K562 (cell line): ENCODE data around the gene DUSP28. TPM values are rescaled to one million over a fixed set of nuclear protein-coding genes. Genes with fewer than 3 reads are reported as not detected.

Source experiments
- ATAC-seq: fragments of 200-7000 bp; cut with Tn5 transposase; 3 replicates; pipeline ENCODE4 v1.9.1; 2020; ENCODE audit warnings: moderate library complexity
- BruUV-seq: library from RNA; stranded (reverse); fragments of 400-500 nt; replicated peaks from 2 replicates; lab custom pipeline; 2021; lab: Mats Ljungman, UMichigan
- CTCF ChIA-PET: fragments of 300-600 bp; formaldehyde crosslinking; extraction: SDS; loops from one replicate; lab custom pipeline; 2021; ENCODE audit warnings: low intra/inter-chr PET ratio; lab: Yijun Ruan, JAX
- POLR2A ChIA-PET: fragments of 300-600, 350-650 bp; sonication (Branson Sonifier 250); formaldehyde crosslinking; extraction: SDS; loops from one replicate; lab custom pipeline; 2021; ENCODE audit warnings: antibody characterized with exemption, inconsistent platforms; lab: Yijun Ruan, JAX
- DNase-seq, 4 experiments: peaks; one replicate each; pipeline versions ENCODE4 v3.0.0 to v3.0.0-alpha.2; 2011 to 2018; ENCODE audit warnings: low spot score in 3 of 4, mixed read lengths in 3 of 4; ENCODE audit errors: extremely low read depth in 1 of 4
- FAIRE-seq: peaks from 2 replicates; lab custom pipeline; 2011; peaks lifted over from hg19 to GRCh38; lab: Jason Lieb, UNC
- H2AFZ ChIP-seq: 2 replicates; pipeline ENCODE4 v1.6.0; 2011; ENCODE audit warnings: low read depth, low read length, control low read depth, inconsistent platforms
- H3K27ac ChIP-seq: fragments of 200-600 bp; 3 replicates; pipeline ENCODE4 v1.8.0; 2011; ENCODE audit warnings: low read depth, mild to moderate bottlenecking, control low read depth, inconsistent platforms, low read length, moderate library complexity, mixed read lengths; ENCODE audit errors: extremely low read depth
- H3K27me3 ChIP-seq, 2 experiments: fragments of 300-600 bp in 1 of 2; 2 replicates in 1 of 2; 3 replicates in 1 of 2; pipeline versions ENCODE4 v1.6.0 to v1.8.0; 2011; ENCODE audit warnings: inconsistent platforms in 2 of 2, low read length in 2 of 2, mild to moderate bottlenecking in 1 of 2, mixed read lengths in 1 of 2, moderate library complexity in 1 of 2; ENCODE audit not compliant: control insufficient read depth in 2 of 2, insufficient read depth in 2 of 2
- H3K36me3 ChIP-seq: fragments of 300-600 bp; 3 replicates; pipeline ENCODE4 v1.8.0; 2011; ENCODE audit warnings: mild to moderate bottlenecking, low read length, inconsistent platforms; ENCODE audit not compliant: control insufficient read depth, insufficient read depth
- H3K4me1 ChIP-seq, 2 experiments: fragments of 200-600 bp in 1 of 2; replicated peaks in 1 of 2; 2 replicates in 1 of 2; 3 replicates in 1 of 2; pipeline versions ENCODE4 v1.5.1 to v1.8.0; 2011; ENCODE audit warnings: inconsistent platforms in 2 of 2, low read length in 2 of 2, mild to moderate bottlenecking in 1 of 2, mixed read lengths in 1 of 2, moderate library complexity in 1 of 2; ENCODE audit not compliant: control insufficient read depth in 2 of 2, insufficient read depth in 2 of 2
- H3K4me2 ChIP-seq: 2 replicates; pipeline ENCODE4 v1.6.1; 2011; ENCODE audit warnings: low read length, control low read depth, inconsistent platforms, mixed read lengths; ENCODE audit not compliant: insufficient read depth
- H3K4me3 ChIP-seq: fragments of 200-600 bp; sonication (generic), shearing (Covaris generic); 2 replicates; pipeline ENCODE4 v1.5.1; 2016; ENCODE audit warnings: control low read depth, inconsistent platforms
- H3K79me2 ChIP-seq: fragments of 200-600 bp; 3 replicates; pipeline ENCODE4 v1.8.0; 2011; ENCODE audit warnings: low read length, inconsistent platforms; ENCODE audit not compliant: control insufficient read depth, insufficient read depth
- H3K9ac ChIP-seq, 2 experiments: 2 replicates each; pipeline versions ENCODE4 v1.6.0 to v1.6.1; 2011; ENCODE audit warnings: low read depth in 2 of 2, low read length in 2 of 2, control low read depth in 1 of 2, inconsistent platforms in 1 of 2, mild to moderate bottlenecking in 1 of 2, mixed read lengths in 1 of 2; ENCODE audit not compliant: insufficient read depth in 1 of 2
- H3K9me1 ChIP-seq: one replicate; pipeline ENCODE4 v1.6.0; 2011; ENCODE audit warnings: inconsistent platforms, mild to moderate bottlenecking, low read length, moderate library complexity; ENCODE audit not compliant: control insufficient read depth, insufficient read depth
- H3K9me3 ChIP-seq: replicated peaks from 2 replicates; pipeline ENCODE4 v1.5.1; 2011; ENCODE audit warnings: low read depth, low read length, inconsistent platforms; ENCODE audit not compliant: control insufficient read depth, insufficient read depth
- H4K20me1 ChIP-seq: replicated peaks from 2 replicates; pipeline ENCODE4 v1.6.1; 2011; ENCODE audit warnings: low read length, inconsistent platforms, mixed read lengths; ENCODE audit not compliant: control insufficient read depth, insufficient read depth
- CBFA2T3 ChIP-seq: fragments of 450-650 bp; IDR thresholded peaks from 2 replicates; pipeline ENCODE4 v1.6.1; 2017
- GTF2E2 ChIP-seq: fragments of 200-800 bp; sonication (Bioruptor generic); IDR thresholded peaks from 2 replicates; pipeline ENCODE4 v1.6.1; 2016; ENCODE audit warnings: missing genetic modification characterization, missing compliant biosample characterization
- HIVEP1 ChIP-seq: fragments of 250-450 bp; sonication (Bioruptor Pico); IDR thresholded peaks from 2 replicates; pipeline ENCODE4 v1.4.0; 2020; ENCODE audit warnings: mild to moderate bottlenecking
- ILF3 ChIP-seq: fragments of 450-650 bp; IDR thresholded peaks from 2 replicates; pipeline ENCODE4 v1.6.1; 2018; ENCODE audit warnings: antibody characterized with exemption, mild to moderate bottlenecking, moderate library complexity, borderline replicate concordance
- NFATC3 ChIP-seq: fragments of 450-650 bp; IDR thresholded peaks from 2 replicates; pipeline ENCODE4 v1.6.1; 2017; ENCODE audit warnings: mild to moderate bottlenecking
- XRCC4 ChIP-seq: IDR thresholded peaks from one replicate; pipeline ENCODE4 v1.6.1; 2011; ENCODE audit not compliant: insufficient read depth, insufficient read length; ENCODE audit errors: extremely low read depth
- ZNF561 ChIP-seq: fragments of 450-650 bp; formaldehyde crosslinking; conservative IDR thresholded peaks from 2 replicates; pipeline ENCODE4 v1.4.0; 2020; ENCODE audit warnings: mild to moderate bottlenecking, moderate library complexity
- ZNF584 ChIP-seq: fragments of 200-800 bp; sonication (Bioruptor generic); IDR thresholded peaks from 2 replicates; pipeline ENCODE4 v1.6.1; 2016; ENCODE audit warnings: low read depth, mild to moderate bottlenecking, missing genetic modification characterization, missing compliant biosample characterization
- ZNF695 ChIP-seq: fragments of 450-650 bp; formaldehyde crosslinking; IDR thresholded peaks from 2 replicates; pipeline ENCODE4 v1.4.0; 2020; ENCODE audit warnings: mild to moderate bottlenecking, moderate library complexity
- WGBS: fragments of 100-300 bp; shearing (Covaris generic); methylation state at CpG from one replicate; pipeline ENCODE4 v1.1.6; 2016; ENCODE audit warnings: low coverage, mixed read lengths; ENCODE audit not compliant: insufficient coverage; ENCODE audit errors: missing lambda C conversion rate; 5-methylcytosine and 5-hydroxymethylcytosine counted together
- in situ Hi-C: fragments of 300-500 bp; cut with MboI; formaldehyde crosslinking; loops from 4 replicates; pipeline ENCODE4 v1.15.0; 2018; ENCODE audit warnings: inconsistent platforms, mixed read lengths
- intact Hi-C: fragments of 100-400 bp; cut with micrococcal nuclease; formaldehyde crosslinking; loops from 2 replicates; pipeline ENCODE4 v1.14.2; 2022
- polyA plus RNA-seq, 8 experiments: library from polyadenylated mRNA; depleted of rRNA in 4 of 8; stranded (reverse) in 5 of 8; unstranded in 3 of 8; fragments of >200 nt; fragmentation: Nextera tagmentation in 2 of 8; fragmentation: Illumina TruSeq in 1 of 8; extraction: Ambion mirVana in 2 of 8; extraction: Trizol in 1 of 8; gene quantifications; 2 replicates each; pipeline versions ENCODE4 v1.2.1 to v1.2.3, GENCODE V29; 2011 to 2014; ENCODE audit warnings: inconsistent platforms in 1 of 8, missing spikeins in 1 of 8
- total RNA-seq, 7 experiments: library from RNA; depleted of rRNA in 6 of 7; stranded (reverse); fragments of >200 nt in 6 of 7; fragmentation: Illumina TruSeq in 2 of 7; extraction: Trizol in 2 of 7; gene quantifications; 2 replicates each; pipeline versions ENCODE4 v1.2.1 to v1.2.3, GENCODE V29; 2011 to 2021; ENCODE audit warnings: low replicate concordance in 1 of 7
- TF ChIP-seq, protein P1 (sequence below), 2 experiments: IDR thresholded peaks; 2 replicates each; pipeline ENCODE4 v1.6.1; 2012; ENCODE audit warnings: improper control_type of control experiment in 2 of 2, low read depth in 2 of 2, low read length in 2 of 2, borderline replicate concordance in 1 of 2
- TF ChIP-seq, protein P2 (sequence below): fragments of 450-650 bp; IDR thresholded peaks from 2 replicates; pipeline ENCODE4 v1.6.1; 2016; ENCODE audit warnings: missing biosample characterization, missing genetic modification characterization
- TF ChIP-seq, protein P3 (sequence below): fragments of 250-450 bp; sonication (Bioruptor Pico); IDR thresholded peaks from 2 replicates; pipeline ENCODE4 v1.8.0; 2021; ENCODE audit warnings: mild to moderate bottlenecking, moderate library complexity

The DUSP28 gene
- total and polyA plus RNA-seq, 9 of the 15 experiments (the other 6 are each of a cell fraction or from before 2014, with no cell fraction given): 2.8 to 8.1 (median 4.2) TPM

DNA sequence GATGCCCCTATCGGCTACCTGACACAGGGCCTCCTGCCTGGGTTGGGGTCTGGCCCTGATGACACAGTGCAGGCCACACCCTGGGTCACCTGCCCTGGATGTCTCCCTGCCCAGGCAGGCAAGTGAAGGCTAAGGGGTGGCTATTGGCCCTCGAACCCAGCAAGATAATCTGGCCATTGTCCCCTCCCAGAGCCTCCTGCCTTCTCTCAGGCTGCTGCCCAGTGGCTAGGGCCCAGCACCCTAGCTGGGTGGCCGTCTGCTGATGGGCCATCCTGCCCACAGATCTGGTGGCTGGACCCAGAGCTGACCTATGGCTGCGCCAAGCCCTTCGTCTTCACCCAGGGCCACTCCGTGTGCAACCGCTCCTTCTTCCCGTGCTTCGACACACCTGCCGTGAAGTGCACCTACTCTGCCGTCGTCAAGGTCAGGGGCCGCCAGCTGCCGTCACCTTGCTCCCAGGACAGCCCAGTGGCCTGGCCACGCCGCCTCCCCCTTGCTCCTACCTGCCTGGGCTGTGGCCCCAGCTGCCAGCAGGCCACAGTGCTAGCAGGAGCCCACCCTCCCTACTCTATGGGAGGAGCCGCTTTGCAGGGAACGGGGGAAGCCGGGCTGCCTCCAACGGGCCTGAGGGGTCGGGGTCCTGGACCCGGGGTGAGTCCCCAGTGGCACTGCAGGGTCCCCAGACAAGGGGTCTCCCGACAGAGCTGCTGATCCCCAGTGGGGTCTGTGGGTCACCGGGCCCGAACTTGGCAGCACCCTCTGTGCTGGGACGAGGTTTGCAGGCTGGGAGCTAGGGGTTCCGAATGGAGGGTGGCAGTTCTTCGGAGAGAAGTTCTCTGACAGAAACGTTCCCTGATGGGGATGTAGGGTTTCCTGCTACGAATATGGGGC lies 12.2 kb downstream of the DUSP28 start (continued):
- TF ChIP-seq, protein P1, sequence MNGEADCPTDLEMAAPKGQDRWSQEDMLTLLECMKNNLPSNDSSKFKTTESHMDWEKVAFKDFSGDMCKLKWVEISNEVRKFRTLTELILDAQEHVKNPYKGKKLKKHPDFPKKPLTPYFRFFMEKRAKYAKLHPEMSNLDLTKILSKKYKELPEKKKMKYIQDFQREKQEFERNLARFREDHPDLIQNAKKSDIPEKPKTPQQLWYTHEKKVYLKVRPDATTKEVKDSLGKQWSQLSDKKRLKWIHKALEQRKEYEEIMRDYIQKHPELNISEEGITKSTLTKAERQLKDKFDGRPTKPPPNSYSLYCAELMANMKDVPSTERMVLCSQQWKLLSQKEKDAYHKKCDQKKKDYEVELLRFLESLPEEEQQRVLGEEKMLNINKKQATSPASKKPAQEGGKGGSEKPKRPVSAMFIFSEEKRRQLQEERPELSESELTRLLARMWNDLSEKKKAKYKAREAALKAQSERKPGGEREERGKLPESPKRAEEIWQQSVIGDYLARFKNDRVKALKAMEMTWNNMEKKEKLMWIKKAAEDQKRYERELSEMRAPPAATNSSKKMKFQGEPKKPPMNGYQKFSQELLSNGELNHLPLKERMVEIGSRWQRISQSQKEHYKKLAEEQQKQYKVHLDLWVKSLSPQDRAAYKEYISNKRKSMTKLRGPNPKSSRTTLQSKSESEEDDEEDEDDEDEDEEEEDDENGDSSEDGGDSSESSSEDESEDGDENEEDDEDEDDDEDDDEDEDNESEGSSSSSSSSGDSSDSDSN (IDR thresholded peaks at IDR 0.05; ENCODE audit: borderline replicate concordance in 1 of 2, low read depth in 2 of 2, low read length in 2 of 2): no peak
- TF ChIP-seq HIVEP1 (CRISPR knock-in tag): no peak
- no peak for TF ChIP-seq ILF3

DNA sequence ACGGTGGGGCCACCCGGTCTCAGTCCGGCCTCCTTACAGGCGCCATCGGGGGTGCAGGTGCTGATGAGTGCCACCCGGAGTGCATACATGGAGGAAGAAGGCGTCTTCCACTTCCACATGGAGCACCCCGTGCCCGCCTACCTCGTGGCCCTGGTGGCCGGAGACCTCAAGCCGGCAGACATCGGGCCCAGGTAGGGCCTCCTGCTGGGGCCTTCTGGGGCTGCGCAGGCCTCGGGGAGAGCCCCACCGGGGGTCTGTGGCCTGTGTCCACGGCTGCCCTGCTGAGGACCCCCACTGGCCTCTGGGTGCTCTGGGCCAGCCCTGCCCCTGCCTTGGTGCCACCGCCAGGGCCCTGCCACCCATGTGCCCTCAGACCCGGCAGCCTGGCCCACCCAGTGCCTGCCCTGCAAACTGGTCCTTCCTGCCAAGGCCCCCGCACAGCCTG lies 12.9 kb downstream of the DUSP28 start:
- peaks cover 4 to 49% of the 10 kb centered on the region in 2 experiments; a peak in 4 of 5 replicates for H3K4me1 ChIP-seq
- ATAC-seq (no peak), DNase-seq (no peak), FAIRE-seq (no peak)
- POLR2A ChIA-PET: interaction anchor here (0.9 to 1.3 kb wide), 2 partner anchors 11 to 13 kb away, joined by 3 to 6 read pairs; partner anchors contain the start of gene CAPN10
- H3K79me2 ChIP-seq: peaks cover 28% of the 10 kb centered on the region
- H3K27me3 ChIP-seq: no peaks in the 10 kb centered on the region
- H3K4me3 ChIP-seq: no peak overlapping the region
- H3K27ac ChIP-seq: no peak overlapping the region
- in situ Hi-C loops: no loop called here
- no peaks in the 10 kb centered on the region for H4K20me1 ChIP-seq
- intact Hi-C loops: no loop called here
- WGBS: 96% methylated on average over 10 of the region's 20 CpGs
- H2AFZ ChIP-seq: no peak overlapping the region
- BruUV-seq: no TSS peak
- H3K9me3 ChIP-seq: no peaks in the 10 kb centered on the region
- TF ChIP-seq, protein P2, sequence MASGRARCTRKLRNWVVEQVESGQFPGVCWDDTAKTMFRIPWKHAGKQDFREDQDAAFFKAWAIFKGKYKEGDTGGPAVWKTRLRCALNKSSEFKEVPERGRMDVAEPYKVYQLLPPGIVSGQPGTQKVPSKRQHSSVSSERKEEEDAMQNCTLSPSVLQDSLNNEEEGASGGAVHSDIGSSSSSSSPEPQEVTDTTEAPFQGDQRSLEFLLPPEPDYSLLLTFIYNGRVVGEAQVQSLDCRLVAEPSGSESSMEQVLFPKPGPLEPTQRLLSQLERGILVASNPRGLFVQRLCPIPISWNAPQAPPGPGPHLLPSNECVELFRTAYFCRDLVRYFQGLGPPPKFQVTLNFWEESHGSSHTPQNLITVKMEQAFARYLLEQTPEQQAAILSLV: no peak
- TF ChIP-seq ZNF561 (CRISPR knock-in tag) (no peak), NFATC3 (no peak), GTF2E2 (tag) (no peak), XRCC4 (no peak), ZNF695 (CRISPR knock-in tag) (no peak), CBFA2T3 (no peak), ZNF584 (CRISPR knock-in tag) (no peak)
- TF ChIP-seq, protein P3, sequence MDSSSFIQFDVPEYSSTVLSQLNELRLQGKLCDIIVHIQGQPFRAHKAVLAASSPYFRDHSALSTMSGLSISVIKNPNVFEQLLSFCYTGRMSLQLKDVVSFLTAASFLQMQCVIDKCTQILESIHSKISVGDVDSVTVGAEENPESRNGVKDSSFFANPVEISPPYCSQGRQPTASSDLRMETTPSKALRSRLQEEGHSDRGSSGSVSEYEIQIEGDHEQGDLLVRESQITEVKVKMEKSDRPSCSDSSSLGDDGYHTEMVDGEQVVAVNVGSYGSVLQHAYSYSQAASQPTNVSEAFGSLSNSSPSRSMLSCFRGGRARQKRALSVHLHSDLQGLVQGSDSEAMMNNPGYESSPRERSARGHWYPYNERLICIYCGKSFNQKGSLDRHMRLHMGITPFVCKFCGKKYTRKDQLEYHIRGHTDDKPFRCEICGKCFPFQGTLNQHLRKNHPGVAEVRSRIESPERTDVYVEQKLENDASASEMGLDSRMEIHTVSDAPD (CRISPR knock-in tag): no peak
- H3K9me1 ChIP-seq: no peaks in the 10 kb centered on the region
- no peak overlapping the region for H3K9ac ChIP-seq
- peaks cover 37% of the 10 kb centered on the region; the same call in 1 of the 3 replicates for H3K36me3 ChIP-seq
- CTCF ChIA-PET: no interaction called here
- no peak overlapping the region for H3K4me2 ChIP-seq
